HEK293T (cell line): Measurements from ENCODE around the gene CYP2C8.

ENCODE experiments used
- CTCF ChIA-PET: fragments of 350-600 bp; formaldehyde crosslinking; extraction: SDS; loops from one replicate; lab custom pipeline; 2021; ENCODE audit warnings: antibody characterized with exemption, inconsistent platforms; lab: Yijun Ruan, JAX
- POLR2A ChIA-PET: fragments of 350-600 bp; formaldehyde crosslinking; extraction: SDS; loops from one replicate; lab custom pipeline; 2020; ENCODE audit warnings: antibody characterized with exemption, inconsistent platforms; lab: Yijun Ruan, JAX
- DNase-seq: peaks from one replicate; pipeline ENCODE4 v3.0.0; 2012; ENCODE audit warnings: mixed read lengths; ENCODE audit errors: extremely low spot score
- ARNT ChIP-seq: fragments of 450-650 bp; IDR thresholded peaks from 2 replicates; pipeline ENCODE4 v1.6.1; 2017; ENCODE audit warnings: mild to moderate bottlenecking
- BHLHE40 ChIP-seq: fragments of 450-650 bp; IDR thresholded peaks from 2 replicates; pipeline ENCODE4 v1.6.1; 2016; ENCODE audit warnings: mild to moderate bottlenecking, moderate library complexity, borderline replicate concordance
- CTBP1 ChIP-seq: fragments of 450-650 bp; IDR thresholded peaks from 2 replicates; pipeline ENCODE4 v1.6.1; 2016; ENCODE audit warnings: borderline replicate concordance
- ELF4 ChIP-seq: fragments of 450-650 bp; IDR thresholded peaks from 2 replicates; pipeline ENCODE4 v1.6.1; 2017; ENCODE audit warnings: antibody characterized with exemption
- FOXA1 ChIP-seq: fragments of 450-650 bp; IDR thresholded peaks from 2 replicates; pipeline ENCODE4 v1.6.1; 2016; ENCODE audit warnings: mild to moderate bottlenecking
- FOXK2 ChIP-seq: fragments of 450-650 bp; IDR thresholded peaks from 2 replicates; pipeline ENCODE4 v1.6.1; 2016; ENCODE audit warnings: mild to moderate bottlenecking
- FOXM1 ChIP-seq: fragments of 450-650 bp; IDR thresholded peaks from 2 replicates; pipeline ENCODE4 v1.6.1; 2017; ENCODE audit warnings: mild to moderate bottlenecking, borderline replicate concordance
- HDGF ChIP-seq: fragments of 450-650 bp; IDR thresholded peaks from 2 replicates; pipeline ENCODE4 v1.6.1; 2017; ENCODE audit warnings: antibody characterized with exemption, borderline replicate concordance
- L3MBTL2 ChIP-seq: fragments of 450-650 bp; conservative IDR thresholded peaks from 2 replicates; pipeline ENCODE4 v1.6.1; 2016; ENCODE audit warnings: mild to moderate bottlenecking
- LEF1 ChIP-seq: fragments of 450-650 bp; IDR thresholded peaks from 2 replicates; pipeline ENCODE4 v1.6.1; 2017; ENCODE audit warnings: mild to moderate bottlenecking, borderline replicate concordance
- NFRKB ChIP-seq: fragments of 450-650 bp; IDR thresholded peaks from 2 replicates; pipeline ENCODE4 v1.6.1; 2016; ENCODE audit warnings: mild to moderate bottlenecking, moderate library complexity
- PKNOX1 ChIP-seq: fragments of 450-650 bp; IDR thresholded peaks from 2 replicates; pipeline ENCODE4 v1.6.1; 2016
- SP1 ChIP-seq: fragments of 450-650 bp; IDR thresholded peaks from 2 replicates; pipeline ENCODE4 v1.6.1; 2017
- SUZ12 ChIP-seq: fragments of 450-650 bp; IDR thresholded peaks from 2 replicates; pipeline ENCODE4 v1.6.1; 2016; ENCODE audit warnings: mild to moderate bottlenecking
- TARDBP ChIP-seq: fragments of 450-650 bp; IDR thresholded peaks from 2 replicates; pipeline ENCODE4 v1.6.1; 2016
- ZNF384 ChIP-seq: fragments of 450-650 bp; IDR thresholded peaks from 2 replicates; pipeline ENCODE4 v1.6.1; 2016

CYP2C8 gene

GRCh38 chr10:94992811-94993210 is 76.5 kb downstream of the CYP2C8 start:
- ChIA-PET CTCF (no interaction called here), POLR2A (no interaction called here)
- no peak for DNase-seq
- TF ChIP-seq ELF4 (no peak), FOXK2 (no peak), NFRKB (no peak), HDGF (no peak)

GRCh38 chr10:94991243-94991888 is 77.9 kb downstream of the CYP2C8 start:
- POLR2A ChIA-PET: no interaction called here
- TF ChIP-seq FOXM1: no peak
- TF ChIP-seq ELF4: no peak
- TF ChIP-seq TARDBP: no peak
- no peak for TF ChIP-seq HDGF
- no peak for TF ChIP-seq FOXK2
- no peak for TF ChIP-seq FOXA1
- TF ChIP-seq BHLHE40: no peak
- no peak for TF ChIP-seq CTBP1
- no peak for TF ChIP-seq ARNT
- TF ChIP-seq SP1: no peak
- TF ChIP-seq NFRKB: no peak
- TF ChIP-seq LEF1: no peak
- no peak for TF ChIP-seq ZNF384
- TF ChIP-seq PKNOX1: no peak
- no peak for TF ChIP-seq SUZ12
- no peak for TF ChIP-seq L3MBTL2
- no peak for DNase-seq
- CTCF ChIA-PET: no interaction called here

DNA sequence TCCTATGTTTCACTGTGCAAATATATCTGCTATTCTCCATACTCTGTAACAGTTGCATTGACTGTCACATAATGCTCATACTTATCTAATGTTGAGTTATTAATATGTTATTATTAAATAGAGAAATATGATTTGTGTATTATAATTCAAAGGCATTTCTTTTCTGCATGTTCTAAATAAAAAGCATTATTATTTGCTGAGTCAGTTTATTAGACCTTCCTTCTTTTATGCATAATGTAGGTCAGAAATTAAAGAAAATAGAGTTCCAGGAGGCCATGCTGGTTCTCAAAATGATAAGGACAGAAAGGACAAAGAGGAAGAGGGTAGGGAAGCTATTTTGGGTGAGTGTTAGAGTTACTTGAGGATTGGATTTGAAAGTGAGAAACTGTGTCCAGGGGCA is 80.1 kb downstream of the CYP2C8 start:
- DNase-seq: no peak
- ChIA-PET POLR2A (no interaction called here), CTCF (no interaction called here)
- TF ChIP-seq TARDBP: no peak
- TF ChIP-seq FOXK2: no peak
- no peak for TF ChIP-seq SP1
- TF ChIP-seq ELF4: no peak
